GM18909 (cell line): ENCODE measurements around the gene SLC22A8.
"Not testable (repeated sequence)": the region's sequence is repeated elsewhere in the genome, so short reads cannot be mapped to it uniquely, and the experiment has no call there.

ENCODE experiments used
- ATAC-seq: cut with Tn5 transposase; IDR thresholded peaks from one replicate; pipeline ENCODE4 v1.9.1; 2021; ENCODE audit warnings: mild to moderate bottlenecking; ENCODE audit not compliant: unreplicated experiment, poor library complexity

SLC22A8 gene

GRCh38 chr11:62994775-62995174, 20.9 kb downstream of the SLC22A8 start:
- no peak for ATAC-seq

GRCh38 chr11:62988276-62988675, 27.4 kb downstream of the SLC22A8 start:
- ATAC-seq: no peak

GRCh38 chr11:62985041-62985750, 30.4 kb downstream of the SLC22A8 start:
- no peak for ATAC-seq

GRCh38 chr11:62984451-62984991, 31.1 kb downstream of the SLC22A8 start, which contains the start of gene SLC22A6:
Gene SLC22A6 (minus strand): TSS chr11:62984967. CDS start chr11:62984690, 277 bp downstream.
- no peak for ATAC-seq

- ATAC-seq: no peak
Measured at GRCh38 chr11:62983536-62984199, 32.0 kb downstream of the SLC22A8 start.

GRCh38 chr11:62981743-62982142, 33.9 kb downstream of the SLC22A8 start:
- ATAC-seq: no peak

- ATAC-seq: no peak
Measured at GRCh38 chr11:62980133-62980760, 35.4 kb downstream of the SLC22A8 start.

GRCh38 chr11:62976109-62976508, 39.5 kb downstream of the SLC22A8 start:
- ATAC-seq: no peak

- no peak for ATAC-seq
Measured at GRCh38 chr11:62974848-62975522, 40.7 kb downstream of the SLC22A8 start.

GRCh38 chr11:62965574-62965973, 50.1 kb downstream of the SLC22A8 start:
- ATAC-seq: no peak

- no peak for ATAC-seq
Measured at GRCh38 chr11:62962391-62962790, 53.2 kb downstream of the SLC22A8 start.

- ATAC-seq: no peak
Measured at GRCh38 chr11:62961017-62961570, 54.5 kb downstream of the SLC22A8 start.

GRCh38 chr11:62959422-62959980, 56.1 kb downstream of the SLC22A8 start:
- no peak for ATAC-seq

- ATAC-seq: no peak
Measured at GRCh38 chr11:62958547-62959421, 56.9 kb downstream of the SLC22A8 start.

- no peak for ATAC-seq
Measured at GRCh38 chr11:62957147-62957546, 58.5 kb downstream of the SLC22A8 start.

- ATAC-seq: no peak
Measured at GRCh38 chr11:62954478-62954877, 61.2 kb downstream of the SLC22A8 start.

- no peak for ATAC-seq
Measured at GRCh38 chr11:62953811-62954210, 61.8 kb downstream of the SLC22A8 start.

- ATAC-seq: no peak
Measured at GRCh38 chr11:62948765-62949320, 66.8 kb downstream of the SLC22A8 start.

- ATAC-seq: not testable (repeated sequence)
Measured at GRCh38 chr11:62945538-62945937, 70.1 kb downstream of the SLC22A8 start.
